ENCODE data around the gene TMEM192. TPM values are rescaled to one million over a fixed set of nuclear protein-coding genes. Genes with fewer than 3 reads are reported as not detected.

Gene TMEM192
- total and polyA plus RNA-seq, 2 of the 13 experiments (the other 11 are each of a cell fraction or from before 2014, with no cell fraction given), result 19.8 to 19.9 TPM

- TF ChIP-seq ZNF441 (CRISPR knock-in tag; IDR thresholded peaks at IDR 0.05; ENCODE audit: borderline replicate concordance), result no peak
Measured at GRCh38 chr4:165115301-165115700, 2.6 kb upstream of the TMEM192 start (continued).

DNA sequence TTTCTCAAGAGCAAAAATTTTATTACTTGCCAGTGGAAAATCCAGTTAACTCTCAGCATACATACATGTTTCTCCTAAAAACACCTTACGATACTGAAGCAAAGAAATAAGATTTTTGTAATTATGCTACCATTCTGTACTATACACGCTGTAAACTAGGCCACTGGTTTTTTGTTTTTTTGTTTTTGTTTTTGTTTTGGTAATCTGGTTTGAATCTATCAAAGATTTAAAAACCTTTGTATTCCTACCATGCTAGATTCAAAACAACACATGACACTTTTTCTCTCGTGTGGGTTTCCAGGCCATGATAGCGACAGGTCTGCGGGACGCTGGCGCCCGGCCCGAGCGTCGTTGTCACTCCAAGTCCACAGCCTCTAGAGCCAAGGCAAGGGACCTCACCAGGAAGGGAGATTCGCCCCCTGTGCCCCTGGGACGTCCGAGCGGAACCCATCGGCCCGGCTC, 723 bp downstream of the TMEM192 start:
- in situ Hi-C loops (cut with HindIII; ENCODE audit: extremely low pct_ligation_motif_present, low pct_unique_long_range_greater_than_20kb), result no loop called here
- Histone ChIP-seq H3K4me1 (ENCODE audit: insufficient read depth, low read length) (peaks cover 22% of the 10 kb centered on the region), H3K9ac (ENCODE audit: insufficient read depth, low read depth, low read length) (peak overlapping the region; percentile 85), H3K36me3 (replicated peaks in 1 of 2; ENCODE audit: control insufficient read depth in 1 of 2, insufficient read depth in 2 of 2, low read length in 2 of 2) (no peaks in the 10 kb centered on the region), H3K27ac (ENCODE audit: extremely low read length, insufficient read depth, low read length) (peak overlapping the region; percentile 92), H3K9me3 (ENCODE audit: low read length) (no peaks in the 10 kb centered on the region), H3K27me3 (ENCODE audit: control insufficient read depth in 1 of 2, insufficient read depth in 2 of 2, low read length in 2 of 2) (no peaks in the 10 kb centered on the region), H2AFZ (ENCODE audit: low read length) (no peak overlapping the region), H3K79me2 (ENCODE audit: insufficient read depth, low read length) (peaks cover 11% of the 10 kb centered on the region), H3K4me3 (replicated peaks in 1 of 3; ENCODE audit: insufficient read depth in 1 of 3, low read depth in 2 of 3, low read length in 3 of 3) (peak overlapping the region; percentile 78 to 96 (median 91)), H3K4me2 (ENCODE audit: low read depth, low read length) (peak overlapping the region; percentile 91), H4K20me1 (ENCODE audit: insufficient read depth, low read length) (no peaks in the 10 kb centered on the region)
- intact Hi-C loops (cut with micrococcal nuclease; ENCODE audit: unreplicated experiment), result loop anchor here (5.0 kb wide), 2 partner anchors 95 to 215 kb away; partner anchors contain the start of genes KLHL2 and MSMO1
- DNase-seq (ENCODE audit: low spot score) (no peak), FAIRE-seq (no peak), ATAC-seq (no peak)
- ChIA-PET CTCF (ENCODE audit: low intra/inter-chr PET ratio, low total read pairs) (no interaction called here), POLR2A (no interaction called here)
- BruUV-seq (replicated peaks), result no TSS peak
- 3% methylated on average over 16 of the region's 17 CpGs for WGBS (ENCODE audit: low lambda C conversion rate)
- no peak for TF ChIP-seq ZNF629 (CRISPR knock-in tag; conservative IDR thresholded peaks at IDR 0.05)
- TF ChIP-seq ZNF136 (CRISPR knock-in tag; IDR thresholded peaks at IDR 0.05; ENCODE audit: low read depth), result no peak
- TF ChIP-seq ZNF616 (CRISPR knock-in tag; IDR thresholded peaks at IDR 0.05; ENCODE audit: low read depth), result no peak
- no peak for TF ChIP-seq ZNF878 (CRISPR knock-in tag; IDR thresholded peaks at IDR 0.05)
- no peak for TF ChIP-seq E2F1 (CRISPR knock-in tag; IDR thresholded peaks at IDR 0.05)
- no peak for TF ChIP-seq THAP8 (CRISPR knock-in tag; IDR thresholded peaks at IDR 0.05; ENCODE audit: borderline replicate concordance)
- peak; percentile 55 for TF ChIP-seq ETV5 (CRISPR knock-in tag; IDR thresholded peaks at IDR 0.05; ENCODE audit: borderline replicate concordance)
- TF ChIP-seq ZNF703 (CRISPR knock-in tag; IDR thresholded peaks at IDR 0.05; ENCODE audit: borderline replicate concordance), result no peak
- TF ChIP-seq PLRG1 (conservative IDR thresholded peaks at IDR 0.05), result no peak
- 0 out of 2 replicates have a peak, but pooled peaks have one; percentile 4 for TF ChIP-seq GFI1 (CRISPR knock-in tag; IDR thresholded peaks at IDR 0.05; ENCODE audit: borderline replicate concordance)
- TF ChIP-seq MED1 (CRISPR knock-in tag; IDR thresholded peaks at IDR 0.05), result no peak
- no peak for TF ChIP-seq HNRNPK (IDR thresholded peaks at IDR 0.05; ENCODE audit: low read depth, low read length, poor library complexity, severe bottlenecking)
- TF ChIP-seq, protein P1, sequence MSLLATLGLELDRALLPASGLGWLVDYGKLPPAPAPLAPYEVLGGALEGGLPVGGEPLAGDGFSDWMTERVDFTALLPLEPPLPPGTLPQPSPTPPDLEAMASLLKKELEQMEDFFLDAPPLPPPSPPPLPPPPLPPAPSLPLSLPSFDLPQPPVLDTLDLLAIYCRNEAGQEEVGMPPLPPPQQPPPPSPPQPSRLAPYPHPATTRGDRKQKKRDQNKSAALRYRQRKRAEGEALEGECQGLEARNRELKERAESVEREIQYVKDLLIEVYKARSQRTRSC (CRISPR knock-in tag; IDR thresholded peaks at IDR 0.05; ENCODE audit: low read depth), result 0 out of 2 replicates have a peak, but pooled peaks have one; percentile 64
- no peak for TF ChIP-seq KLF12 (CRISPR knock-in tag; IDR thresholded peaks at IDR 0.05; ENCODE audit: borderline replicate concordance)
- no peak for TF ChIP-seq BATF2 (CRISPR knock-in tag; IDR thresholded peaks at IDR 0.05)
- TF ChIP-seq MAFK (conservative IDR thresholded peaks at IDR 0.05 in 1 of 2, IDR thresholded peaks at IDR 0.05 in 1 of 2; ENCODE audit: low read length in 2 of 2), result 0 out of 4 replicates have a peak, but pooled peaks of 1 of the 2 experiments have one; percentile 29
- TF ChIP-seq, protein P2, sequence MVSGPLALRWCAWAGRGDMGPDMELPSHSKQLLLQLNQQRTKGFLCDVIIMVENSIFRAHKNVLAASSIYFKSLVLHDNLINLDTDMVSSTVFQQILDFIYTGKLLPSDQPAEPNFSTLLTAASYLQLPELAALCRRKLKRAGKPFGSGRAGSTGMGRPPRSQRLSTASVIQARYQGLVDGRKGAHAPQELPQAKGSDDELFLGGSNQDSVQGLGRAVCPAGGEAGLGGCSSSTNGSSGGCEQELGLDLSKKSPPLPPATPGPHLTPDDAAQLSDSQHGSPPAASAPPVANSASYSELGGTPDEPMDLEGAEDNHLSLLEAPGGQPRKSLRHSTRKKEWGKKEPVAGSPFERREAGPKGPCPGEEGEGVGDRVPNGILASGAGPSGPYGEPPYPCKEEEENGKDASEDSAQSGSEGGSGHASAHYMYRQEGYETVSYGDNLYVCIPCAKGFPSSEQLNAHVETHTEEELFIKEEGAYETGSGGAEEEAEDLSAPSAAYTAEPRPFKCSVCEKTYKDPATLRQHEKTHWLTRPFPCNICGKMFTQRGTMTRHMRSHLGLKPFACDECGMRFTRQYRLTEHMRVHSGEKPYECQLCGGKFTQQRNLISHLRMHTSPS (CRISPR knock-in tag; IDR thresholded peaks at IDR 0.05; ENCODE audit: low read depth), result peak; percentile 45; the same call in 1 of the 2 replicates

All from HepG2 (cell line).